DMS53 treated with DMSO at 0.1 percent for 48 hours (cell line): ENCODE data around the gene NOVA2.
A peak's percentile ranks its signal among the peaks of the same experiment; 100 is the strongest.
"Not testable (repeated sequence)": the region's sequence is repeated elsewhere in the genome, so short reads cannot be mapped to it uniquely, and the experiment has no call there.

Source experiments
- DNase-seq: peaks from one replicate; lab custom pipeline; 2025; ENCODE audit not compliant: unreplicated experiment; lab: John Stamatoyannopoulos, UW

Gene NOVA2

DNA sequence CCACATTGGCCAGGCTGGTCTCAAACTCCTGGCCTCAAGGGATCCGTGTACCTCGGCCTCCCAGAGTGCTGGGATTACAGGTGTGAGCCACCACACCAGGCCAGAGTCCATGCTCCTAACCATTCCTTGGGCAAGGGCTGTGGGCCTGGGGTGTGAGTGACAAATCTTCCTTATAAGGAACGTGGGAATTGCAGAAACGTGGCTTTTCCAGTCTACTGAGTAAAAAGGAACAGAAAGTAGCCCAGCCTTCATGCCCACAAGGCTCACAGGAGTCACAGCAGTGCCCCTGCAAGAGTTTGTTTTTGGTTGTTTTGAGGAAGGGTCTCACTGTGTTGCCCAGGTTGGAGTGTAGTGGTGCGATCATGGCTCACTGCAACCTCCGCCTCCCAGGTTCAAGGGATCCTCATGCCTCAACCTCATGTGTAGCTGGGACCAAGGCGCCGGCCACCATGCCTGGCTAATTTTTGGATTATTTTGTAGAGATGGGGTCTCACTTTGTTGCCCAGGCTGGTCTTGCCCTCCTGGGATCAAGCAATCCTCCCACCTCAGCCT, 76.3 kb downstream of the NOVA2 start:
- DNase-seq: no peak

DNA sequence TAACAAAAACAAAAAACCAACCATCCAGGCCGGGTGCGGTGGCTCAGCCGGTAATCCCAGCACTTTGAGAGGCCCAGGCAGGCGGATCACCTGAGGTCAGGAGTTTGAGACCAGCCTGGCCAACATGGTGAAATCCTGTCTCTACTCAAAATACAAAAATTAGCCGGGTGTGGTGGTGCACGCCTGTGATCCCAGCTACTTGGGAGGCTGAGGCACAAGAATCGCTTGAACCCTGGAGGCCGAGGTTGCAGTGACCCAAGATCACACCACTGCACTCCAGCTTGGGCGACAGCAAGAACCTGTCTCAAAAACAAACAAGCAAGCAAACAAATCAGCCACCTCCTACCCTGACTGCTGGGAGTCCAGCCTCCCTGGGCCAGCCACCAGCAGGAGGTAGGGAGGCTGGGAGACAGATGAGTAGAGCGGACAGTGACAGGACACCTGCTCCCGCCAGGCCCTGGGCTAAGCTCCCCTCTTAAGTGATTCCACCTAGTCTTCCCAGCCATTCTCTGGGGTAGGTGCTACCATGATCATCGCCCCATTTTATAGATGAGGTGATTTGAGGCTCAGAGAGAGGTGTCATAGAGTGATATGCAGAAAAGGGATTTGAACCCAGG, 77.6 kb downstream of the NOVA2 start:
- not testable (repeated sequence) for DNase-seq

DNA sequence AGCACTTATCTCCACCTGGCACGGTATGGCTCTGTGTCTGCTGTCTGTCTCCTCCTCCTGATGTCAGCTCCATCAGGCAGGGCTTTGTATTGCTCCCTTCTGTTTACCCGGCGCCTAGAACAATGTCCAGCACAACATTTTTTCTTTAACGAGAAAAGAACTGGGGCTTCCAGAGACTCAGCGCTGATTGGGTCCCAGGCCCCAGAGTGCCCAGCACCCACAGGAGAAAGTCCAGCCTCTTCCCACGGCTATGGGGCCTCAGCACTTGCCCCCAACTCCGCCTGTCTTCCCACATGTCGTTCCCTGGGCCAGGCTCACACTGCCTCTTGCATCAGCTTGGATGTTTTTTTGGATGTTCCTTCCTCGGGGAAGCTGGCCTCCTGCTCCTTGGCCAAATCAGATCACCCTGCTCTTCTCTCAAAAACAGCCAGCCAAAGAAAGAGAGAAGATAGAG, 78.1 kb downstream of the NOVA2 start:
- no peak for DNase-seq

DNA sequence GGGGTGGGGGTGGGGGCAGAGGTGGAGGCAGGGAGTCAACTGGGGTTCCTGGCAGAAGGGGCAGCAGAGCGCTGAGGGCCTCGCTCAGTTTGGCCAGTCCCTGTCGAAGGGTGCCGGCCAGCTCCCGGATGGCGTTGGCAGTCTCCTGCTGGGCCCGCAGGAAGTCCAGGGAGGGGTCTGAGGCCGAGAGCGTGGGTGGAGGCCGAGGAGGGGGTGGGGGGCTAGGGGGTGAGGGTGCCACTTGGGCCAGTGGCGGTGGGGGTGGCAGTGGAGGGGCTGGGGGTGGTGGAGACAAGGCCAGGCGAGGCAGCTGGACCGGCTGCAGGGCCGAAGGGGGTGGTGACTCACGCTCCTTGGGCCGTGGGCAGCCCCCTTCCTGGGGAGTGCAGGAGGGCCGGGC, 82.8 kb downstream of the NOVA2 start:
- DNase-seq: no peak

DNA sequence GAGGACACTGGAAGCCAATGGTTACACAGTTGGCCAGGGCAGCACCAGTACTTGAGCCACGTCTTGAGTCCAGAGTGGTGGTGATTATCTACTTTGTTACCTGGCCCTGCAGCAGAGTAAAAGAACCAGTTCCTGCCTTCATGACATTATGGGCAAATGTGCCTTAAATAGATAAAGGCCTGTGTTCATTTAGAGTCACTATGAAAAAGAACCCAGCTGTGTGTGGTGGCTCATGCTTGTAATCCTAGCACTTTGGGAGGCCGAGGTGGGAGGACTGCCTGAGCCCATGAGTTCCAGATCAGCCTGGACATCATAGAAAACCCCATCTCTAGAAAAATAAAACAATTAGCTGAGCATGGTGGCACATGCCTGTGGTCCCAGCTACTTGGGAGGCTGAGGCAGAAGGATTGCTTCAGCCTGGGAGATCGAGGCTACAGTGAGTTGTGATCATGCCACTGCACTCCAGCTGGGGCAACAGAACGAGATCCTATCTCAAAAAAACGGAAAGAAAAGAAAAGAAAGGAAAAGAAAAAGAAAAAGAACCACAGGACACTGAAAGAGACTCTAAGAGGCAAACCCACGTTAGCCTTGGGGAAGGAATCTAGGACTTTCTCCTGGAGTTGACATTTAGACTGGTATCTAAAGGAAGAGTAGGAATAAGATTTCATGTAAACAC, 84.3 kb downstream of the NOVA2 start:
- DNase-seq: no peak

DNA sequence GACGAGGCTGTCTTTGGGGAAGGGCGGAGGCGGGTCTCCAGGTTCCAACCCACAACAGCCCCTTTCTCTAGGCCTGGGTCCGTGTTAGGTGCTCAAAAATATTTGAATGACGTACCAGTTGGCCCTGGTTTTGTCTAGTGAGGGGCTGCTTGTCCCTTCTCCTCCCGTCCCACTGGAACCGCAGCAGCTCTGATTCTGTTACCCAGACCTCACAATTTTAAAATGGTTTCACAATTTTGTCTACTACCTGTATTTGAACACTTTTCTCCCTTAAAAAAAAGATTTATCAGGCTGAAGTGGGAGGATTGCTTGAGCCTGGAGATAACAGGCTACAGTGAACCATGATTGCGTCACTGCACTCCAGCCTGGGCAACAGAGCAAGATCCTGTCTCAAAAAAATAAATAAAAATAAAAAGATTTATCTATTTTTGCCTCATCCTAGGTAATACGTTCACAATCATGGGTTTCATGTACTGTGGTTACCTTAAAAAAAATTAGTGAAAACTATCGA, 86.4 kb downstream of the NOVA2 start:
- DNase-seq: no peak

DNA sequence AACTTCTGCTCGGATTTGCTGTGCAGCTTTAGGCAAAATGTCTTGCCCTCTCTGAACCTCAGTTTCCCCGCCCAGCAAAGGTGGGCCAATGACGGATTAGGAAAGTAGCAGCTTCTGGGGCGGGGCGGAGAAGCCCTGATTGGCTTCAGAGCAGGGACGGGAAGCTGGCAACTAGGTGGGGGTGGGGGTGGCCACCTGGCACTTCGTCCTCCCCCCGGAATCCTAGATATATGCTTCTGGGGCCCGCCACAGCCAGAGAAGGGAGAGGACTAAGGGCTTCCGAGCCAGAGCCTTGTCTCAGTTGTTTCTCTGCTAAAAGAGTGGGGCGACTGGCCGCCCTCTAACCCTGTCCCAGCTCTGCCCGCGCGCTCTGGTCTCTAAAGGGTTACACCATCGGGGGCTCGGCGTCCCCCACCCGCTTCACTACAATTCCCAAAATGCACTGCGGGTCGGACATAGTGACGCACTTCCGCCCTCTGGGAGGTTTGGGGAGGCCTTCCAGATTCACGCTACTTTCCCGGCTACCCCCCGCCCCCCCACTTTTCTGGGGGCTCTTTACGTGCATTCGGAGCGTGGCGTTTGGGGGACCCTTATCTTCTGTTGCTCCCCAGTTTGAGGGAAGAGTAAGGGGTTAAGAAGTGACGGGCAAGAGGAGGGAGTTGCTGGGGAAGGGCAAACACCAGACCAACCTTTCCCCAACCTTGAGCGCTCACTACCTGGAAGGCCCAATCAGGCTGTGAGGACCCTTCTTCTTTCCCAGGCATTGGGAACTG, 87.1 kb downstream of the NOVA2 start:
- peak; percentile 88 for DNase-seq

DNA sequence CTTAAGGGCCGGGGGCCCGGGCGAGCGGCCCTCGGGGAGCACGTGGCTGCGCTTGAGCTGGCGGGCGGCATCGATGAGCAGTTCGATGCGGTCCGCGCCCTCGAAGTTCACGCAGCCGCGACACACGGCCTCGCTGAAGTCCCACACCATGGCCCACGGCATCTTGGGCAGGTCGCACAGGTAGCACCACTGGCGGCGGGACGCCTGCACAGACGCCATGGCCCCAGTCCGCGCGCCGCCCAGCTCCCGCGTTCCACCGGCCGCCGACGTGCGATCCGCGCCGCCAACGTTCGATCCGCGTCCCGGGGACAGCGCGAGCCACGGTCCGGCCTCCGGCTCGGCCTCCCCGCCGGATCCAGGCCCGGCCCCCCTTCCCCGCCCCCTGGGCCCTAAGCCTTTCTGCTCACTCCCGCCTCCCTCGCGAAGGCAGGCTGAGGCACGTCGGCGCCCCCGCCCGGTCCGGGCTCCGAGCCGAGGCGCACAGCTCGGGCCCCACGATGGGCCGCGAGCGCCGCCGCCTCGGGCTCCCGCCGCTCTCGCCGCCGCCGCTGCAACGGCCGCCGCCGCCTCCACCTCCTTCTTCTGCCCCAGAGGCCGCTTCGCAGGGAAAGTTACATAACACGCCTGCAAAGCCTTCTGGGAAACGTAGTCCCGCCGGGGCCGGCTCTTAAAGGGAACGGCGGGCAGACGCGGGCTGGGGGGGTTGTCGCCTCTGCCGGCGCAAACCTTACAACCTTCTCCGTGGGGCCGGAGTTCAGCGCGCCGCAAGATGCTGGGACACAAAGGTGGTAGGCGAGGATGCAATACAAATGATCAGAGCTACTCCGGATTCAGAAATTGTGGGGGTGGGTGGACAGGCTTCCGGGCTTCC, 87.9 kb downstream of the NOVA2 start, which contains the start of gene IRF2BP1:
IRF2BP1 (minus strand) TSS at position 586 of the 871 bp plus-strand sequence; CDS start at position 219, 367 bp downstream.
- peak; percentile 91 for DNase-seq

DNA sequence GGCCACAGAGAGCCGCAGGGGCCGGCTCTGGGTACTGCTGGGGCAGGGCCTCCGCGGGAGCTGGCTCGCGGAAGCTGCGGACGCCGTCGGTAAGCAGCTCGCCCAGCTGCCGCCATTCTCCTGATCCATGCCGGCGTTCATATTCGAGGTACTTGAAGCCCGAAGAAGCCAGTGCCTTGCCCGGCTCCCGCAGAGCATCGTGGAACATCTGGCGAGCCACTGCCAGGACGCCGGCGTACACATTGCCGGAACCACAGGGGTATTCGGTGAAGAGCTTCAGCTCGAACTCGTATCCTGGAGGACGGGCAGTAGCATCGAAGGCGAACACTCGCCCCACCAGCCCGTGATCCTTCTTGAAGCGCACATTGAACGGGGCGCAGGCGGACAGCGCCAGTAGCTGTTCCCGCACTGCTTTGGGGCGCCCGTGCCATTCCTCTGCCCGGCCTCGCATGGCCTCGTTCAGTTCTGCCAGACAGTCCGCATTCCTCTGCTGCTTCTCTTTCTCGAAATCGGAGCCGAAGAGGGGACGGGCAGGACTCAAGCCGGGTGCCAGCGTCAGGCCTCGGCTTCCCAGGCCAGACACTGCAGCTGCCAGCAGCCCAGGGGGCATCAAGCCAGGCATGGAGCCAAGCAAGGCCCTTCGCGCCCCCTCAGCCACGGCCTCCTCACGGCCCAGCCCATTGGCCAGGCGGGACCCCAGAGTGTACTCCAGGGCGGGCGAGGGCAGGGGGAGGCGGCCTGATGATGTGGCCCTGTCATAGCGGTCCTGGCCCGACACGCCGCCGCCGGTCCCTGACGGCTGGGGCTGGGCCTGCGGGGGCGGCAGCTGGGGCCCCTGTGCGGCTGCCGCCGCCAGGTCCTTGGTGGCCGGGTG, 88.7 kb downstream of the NOVA2 start:
- DNase-seq: peak; percentile 34

DNA sequence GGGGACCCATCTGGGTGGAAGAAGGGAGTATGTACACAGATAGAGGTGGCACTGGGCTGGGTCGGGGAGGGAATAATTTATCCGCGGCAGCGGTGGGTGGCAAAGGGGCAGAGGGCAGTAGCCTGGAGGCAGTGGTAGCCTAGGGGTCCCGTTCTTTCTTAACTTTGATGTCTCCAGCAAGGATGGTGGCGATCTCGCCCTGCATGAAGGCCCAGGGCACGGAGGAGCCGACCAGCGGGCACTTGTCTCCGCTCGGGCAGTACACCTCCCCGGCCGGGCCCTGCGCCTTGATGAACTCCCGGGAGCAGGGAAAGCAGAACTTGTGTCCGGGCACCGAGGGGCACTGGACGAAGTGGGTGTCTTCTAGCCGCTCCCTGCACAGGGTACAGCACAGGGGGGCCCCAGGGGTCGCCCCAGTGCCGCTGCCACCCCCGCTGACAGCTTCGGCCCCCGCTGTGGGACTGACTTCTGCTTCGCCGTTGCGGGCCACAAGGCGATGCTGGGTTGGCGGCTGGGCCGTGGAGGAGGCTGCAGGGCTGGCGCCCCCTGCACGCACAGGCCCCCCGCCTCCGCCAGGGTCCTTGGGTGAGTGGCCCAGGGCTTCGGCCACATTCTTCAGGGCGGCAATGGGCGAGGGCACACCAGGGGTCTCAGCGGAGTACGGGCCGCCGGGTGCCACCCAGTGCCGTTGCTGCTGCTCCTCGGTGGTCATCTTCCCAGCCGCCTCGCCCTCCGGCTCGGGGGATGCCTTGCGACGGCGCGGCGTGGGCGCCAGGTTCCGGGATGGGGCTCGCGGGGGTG, 89.6 kb downstream of the NOVA2 start:
- no peak for DNase-seq
